HepG2 (cell line): ENCODE data around the gene UBE2E1. TPM values are rescaled to one million over a fixed set of nuclear protein-coding genes. Genes with fewer than 3 reads are reported as not detected.

Source experiments
- ARNT2 ChIP-seq: sonication (generic); formaldehyde crosslinking; IDR thresholded peaks from 2 replicates; pipeline ENCODE4 v1.8.0; 2022; ENCODE audit warnings: mild to moderate bottlenecking, low read depth, missing genetic modification reagents, moderate library complexity
- CHCHD3 ChIP-seq: sonication (generic); formaldehyde crosslinking; IDR thresholded peaks from 2 replicates; pipeline ENCODE4 v1.8.0; 2022; ENCODE audit warnings: mild to moderate bottlenecking, missing genetic modification reagents, moderate library complexity
- FOXA3 ChIP-seq: IDR thresholded peaks from 2 replicates; pipeline ENCODE4 v1.6.1; 2016; ENCODE audit warnings: missing genetic modification reagents, missing compliant biosample characterization
- GATAD2A ChIP-seq: IDR thresholded peaks from 2 replicates; pipeline ENCODE4 v1.6.1; 2016
- MAZ ChIP-seq, 2 experiments: sonication (generic) in 1 of 2; formaldehyde crosslinking in 1 of 2; IDR thresholded peaks; 2 replicates each; pipeline versions ENCODE4 v1.5.0 to v1.6.1; 2012 to 2020; ENCODE audit warnings: low read depth in 2 of 2, mild to moderate bottlenecking in 2 of 2, borderline replicate concordance in 1 of 2, improper control_type of control experiment in 1 of 2, low read length in 1 of 2, missing genetic modification reagents in 1 of 2, moderate library complexity in 1 of 2
- MZF1 ChIP-seq: sonication (generic); formaldehyde crosslinking; IDR thresholded peaks from 2 replicates; pipeline ENCODE4 v1.8.1; 2023; ENCODE audit warnings: mild to moderate bottlenecking, missing genetic modification reagents, borderline replicate concordance
- SPEN ChIP-seq: sonication (generic); formaldehyde crosslinking; IDR thresholded peaks from 2 replicates; pipeline ENCODE4 v1.5.1; 2020; ENCODE audit warnings: low read depth, mild to moderate bottlenecking, missing genetic modification reagents
- TBX2 ChIP-seq: sonication (generic); formaldehyde crosslinking; IDR thresholded peaks from 2 replicates; pipeline ENCODE4 v1.5.0; 2020; ENCODE audit warnings: missing genetic modification reagents, mild to moderate bottlenecking, borderline replicate concordance
- ZNF292 ChIP-seq: sonication (generic); formaldehyde crosslinking; IDR thresholded peaks from 2 replicates; pipeline ENCODE4 v1.8.1; 2022; ENCODE audit warnings: mild to moderate bottlenecking, low read depth, missing genetic modification reagents, borderline replicate concordance
- ZNF501 ChIP-seq: sonication (generic); formaldehyde crosslinking; IDR thresholded peaks from 2 replicates; pipeline ENCODE4 v1.5.1; 2020; ENCODE audit warnings: mild to moderate bottlenecking, moderate library complexity, missing genetic modification reagents
- ZNF567 ChIP-seq: sonication (generic); formaldehyde crosslinking; IDR thresholded peaks from 2 replicates; pipeline ENCODE4 v1.8.1; 2023; ENCODE audit warnings: mild to moderate bottlenecking, missing genetic modification reagents, borderline replicate concordance
- ZNF749 ChIP-seq: sonication (generic); formaldehyde crosslinking; IDR thresholded peaks from 2 replicates; pipeline ENCODE4 v1.8.0; 2022; ENCODE audit warnings: mild to moderate bottlenecking, missing genetic modification reagents, moderate library complexity, borderline replicate concordance
- ZSCAN31 ChIP-seq: sonication (generic); formaldehyde crosslinking; IDR thresholded peaks from 2 replicates; pipeline ENCODE4 v1.5.0; 2020; ENCODE audit warnings: low read depth, mild to moderate bottlenecking, missing genetic modification reagents
- polyA plus RNA-seq, 8 experiments: library from polyadenylated mRNA; depleted of rRNA in 3 of 8; stranded (reverse) in 7 of 8; unstranded in 1 of 8; fragments of >200 nt; fragmentation: Illumina TruSeq in 4 of 8; extraction: Trizol in 4 of 8; gene quantifications; 2 replicates each; pipeline versions ENCODE4 v1.2.1 to v1.2.3, GENCODE V29; 2011 to 2016; ENCODE audit warnings: low read depth in 4 of 8, missing spikeins in 1 of 8, mixed read lengths in 1 of 8; ENCODE audit not compliant: insufficient read depth in 1 of 8
- total RNA-seq, 5 experiments: library from RNA; depleted of rRNA; stranded (reverse); fragments of >200 nt; fragmentation: Illumina TruSeq; extraction: Trizol; gene quantifications; 2 replicates each; pipeline ENCODE4 v1.2.3, GENCODE V29; 2016; ENCODE audit warnings: low read depth in 1 of 5
- TF ChIP-seq, protein P1 (sequence below): IDR thresholded peaks from 2 replicates; pipeline ENCODE4 v1.6.1; 2018; ENCODE audit warnings: missing genetic modification reagents
- TF ChIP-seq, protein P2 (sequence below): sonication (generic); formaldehyde crosslinking; IDR thresholded peaks from 2 replicates; pipeline ENCODE4 v1.4.0; 2020; ENCODE audit warnings: missing genetic modification reagents, borderline replicate concordance
- TF ChIP-seq, protein P3 (sequence below): sonication (generic); formaldehyde crosslinking; IDR thresholded peaks from 2 replicates; pipeline ENCODE4 v1.9.0; 2022; ENCODE audit warnings: missing genetic modification reagents, mild to moderate bottlenecking, borderline replicate concordance
- TF ChIP-seq, protein P4 (sequence below): IDR thresholded peaks from 2 replicates; pipeline ENCODE4 v1.4.0; 2020; ENCODE audit warnings: mild to moderate bottlenecking, missing genetic modification reagents

UBE2E1 gene
- total and polyA plus RNA-seq, 2 of the 13 experiments (the other 11 are each of a cell fraction or from before 2014, with no cell fraction given), result 55.4 to 61.8 TPM

DNA sequence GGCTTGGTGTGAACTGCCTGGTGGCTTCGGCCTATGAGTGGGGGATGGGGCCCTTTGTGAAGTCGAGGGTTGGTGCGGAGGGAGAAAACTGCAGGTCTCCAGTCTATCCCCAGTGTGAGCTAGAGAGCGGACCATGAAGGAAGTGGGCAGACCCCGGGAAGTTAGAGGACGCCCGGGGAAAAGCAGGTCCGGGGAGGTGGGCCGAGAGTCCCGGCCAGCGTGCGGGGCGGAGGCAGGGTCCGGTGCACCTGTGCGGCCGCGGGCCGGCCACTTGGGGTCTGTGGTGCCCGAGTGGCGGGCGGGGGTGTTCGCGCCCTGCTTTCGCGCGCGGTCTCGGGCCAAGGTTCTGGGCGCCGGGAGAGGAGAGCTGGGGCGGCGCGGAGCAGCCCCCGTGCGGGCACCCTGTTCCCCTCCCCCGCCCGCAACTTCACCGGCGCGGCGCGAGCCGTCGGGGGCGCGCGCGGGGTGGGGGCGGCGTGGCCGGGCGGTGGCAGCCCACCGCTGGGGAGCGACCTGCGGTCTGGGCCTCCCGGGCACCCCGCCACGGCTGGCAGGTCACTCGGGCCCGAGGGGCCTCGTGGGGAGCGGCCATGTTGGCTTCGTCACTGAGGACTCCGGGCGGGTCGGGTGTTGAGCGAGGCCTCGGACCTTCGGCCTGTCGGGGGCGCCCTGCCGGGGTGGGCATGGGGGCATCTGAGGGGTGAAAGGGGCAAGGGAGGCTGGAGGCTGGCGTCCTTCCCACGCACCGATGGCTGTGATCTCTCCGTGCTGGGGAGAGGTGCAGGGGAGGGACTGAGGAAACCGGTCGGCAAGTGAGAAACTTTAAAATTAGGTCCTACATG is 4.8 kb downstream of the UBE2E1 start (continued):
- TF ChIP-seq ZSCAN31 (CRISPR knock-in tag) (0 out of 2 replicates have a peak, but pooled peaks have one; percentile 4), ZNF567 (0 out of 2 replicates have a peak, but pooled peaks have one; percentile 29), MZF1 (CRISPR knock-in tag) (no peak), FOXA3 (CRISPR knock-in tag) (0 out of 2 replicates have a peak, but pooled peaks have one; percentile 6), SPEN (no peak), GATAD2A (CRISPR knock-in tag) (peak; percentile 43), CHCHD3 (no peak), ZNF749 (0 out of 2 replicates have a peak, but pooled peaks have one; percentile 12), TBX2 (CRISPR knock-in tag) (peak; percentile 26; the same call in 1 of the 2 replicates), ZNF292 (CRISPR knock-in tag) (0 out of 2 replicates have a peak, but pooled peaks have one; percentile 21), MAZ (IDR thresholded peaks at IDR 0.05; ENCODE audit: borderline replicate concordance, low read depth, low read length) (peak; percentile 44; the same call in 1 of the 2 replicates), MAZ (CRISPR knock-in tag; IDR thresholded peaks at IDR 0.05; ENCODE audit: low read depth) (peak; percentile 55; the same call in 1 of the 2 replicates), ZNF501 (CRISPR knock-in tag) (0 out of 2 replicates have a peak, but pooled peaks have one; percentile 53), ARNT2 (CRISPR knock-in tag) (peak; percentile 35; the same call in 1 of the 2 replicates)
- TF ChIP-seq, protein P1, sequence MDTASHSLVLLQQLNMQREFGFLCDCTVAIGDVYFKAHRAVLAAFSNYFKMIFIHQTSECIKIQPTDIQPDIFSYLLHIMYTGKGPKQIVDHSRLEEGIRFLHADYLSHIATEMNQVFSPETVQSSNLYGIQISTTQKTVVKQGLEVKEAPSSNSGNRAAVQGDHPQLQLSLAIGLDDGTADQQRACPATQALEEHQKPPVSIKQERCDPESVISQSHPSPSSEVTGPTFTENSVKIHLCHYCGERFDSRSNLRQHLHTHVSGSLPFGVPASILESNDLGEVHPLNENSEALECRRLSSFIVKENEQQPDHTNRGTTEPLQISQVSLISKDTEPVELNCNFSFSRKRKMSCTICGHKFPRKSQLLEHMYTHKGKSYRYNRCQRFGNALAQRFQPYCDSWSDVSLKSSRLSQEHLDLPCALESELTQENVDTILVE (CRISPR knock-in tag), result 0 out of 2 replicates have a peak, but pooled peaks have one; percentile 24
- TF ChIP-seq, protein P2, sequence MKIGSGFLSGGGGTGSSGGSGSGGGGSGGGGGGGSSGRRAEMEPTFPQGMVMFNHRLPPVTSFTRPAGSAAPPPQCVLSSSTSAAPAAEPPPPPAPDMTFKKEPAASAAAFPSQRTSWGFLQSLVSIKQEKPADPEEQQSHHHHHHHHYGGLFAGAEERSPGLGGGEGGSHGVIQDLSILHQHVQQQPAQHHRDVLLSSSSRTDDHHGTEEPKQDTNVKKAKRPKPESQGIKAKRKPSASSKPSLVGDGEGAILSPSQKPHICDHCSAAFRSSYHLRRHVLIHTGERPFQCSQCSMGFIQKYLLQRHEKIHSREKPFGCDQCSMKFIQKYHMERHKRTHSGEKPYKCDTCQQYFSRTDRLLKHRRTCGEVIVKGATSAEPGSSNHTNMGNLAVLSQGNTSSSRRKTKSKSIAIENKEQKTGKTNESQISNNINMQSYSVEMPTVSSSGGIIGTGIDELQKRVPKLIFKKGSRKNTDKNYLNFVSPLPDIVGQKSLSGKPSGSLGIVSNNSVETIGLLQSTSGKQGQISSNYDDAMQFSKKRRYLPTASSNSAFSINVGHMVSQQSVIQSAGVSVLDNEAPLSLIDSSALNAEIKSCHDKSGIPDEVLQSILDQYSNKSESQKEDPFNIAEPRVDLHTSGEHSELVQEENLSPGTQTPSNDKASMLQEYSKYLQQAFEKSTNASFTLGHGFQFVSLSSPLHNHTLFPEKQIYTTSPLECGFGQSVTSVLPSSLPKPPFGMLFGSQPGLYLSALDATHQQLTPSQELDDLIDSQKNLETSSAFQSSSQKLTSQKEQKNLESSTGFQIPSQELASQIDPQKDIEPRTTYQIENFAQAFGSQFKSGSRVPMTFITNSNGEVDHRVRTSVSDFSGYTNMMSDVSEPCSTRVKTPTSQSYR (CRISPR knock-in tag), result peak; percentile 89
- TF ChIP-seq, protein P3, sequence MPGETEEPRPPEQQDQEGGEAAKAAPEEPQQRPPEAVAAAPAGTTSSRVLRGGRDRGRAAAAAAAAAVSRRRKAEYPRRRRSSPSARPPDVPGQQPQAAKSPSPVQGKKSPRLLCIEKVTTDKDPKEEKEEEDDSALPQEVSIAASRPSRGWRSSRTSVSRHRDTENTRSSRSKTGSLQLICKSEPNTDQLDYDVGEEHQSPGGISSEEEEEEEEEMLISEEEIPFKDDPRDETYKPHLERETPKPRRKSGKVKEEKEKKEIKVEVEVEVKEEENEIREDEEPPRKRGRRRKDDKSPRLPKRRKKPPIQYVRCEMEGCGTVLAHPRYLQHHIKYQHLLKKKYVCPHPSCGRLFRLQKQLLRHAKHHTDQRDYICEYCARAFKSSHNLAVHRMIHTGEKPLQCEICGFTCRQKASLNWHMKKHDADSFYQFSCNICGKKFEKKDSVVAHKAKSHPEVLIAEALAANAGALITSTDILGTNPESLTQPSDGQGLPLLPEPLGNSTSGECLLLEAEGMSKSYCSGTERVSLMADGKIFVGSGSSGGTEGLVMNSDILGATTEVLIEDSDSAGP (CRISPR knock-in tag), result peak; percentile 60; the same call in 1 of the 2 replicates
- TF ChIP-seq, protein P4, sequence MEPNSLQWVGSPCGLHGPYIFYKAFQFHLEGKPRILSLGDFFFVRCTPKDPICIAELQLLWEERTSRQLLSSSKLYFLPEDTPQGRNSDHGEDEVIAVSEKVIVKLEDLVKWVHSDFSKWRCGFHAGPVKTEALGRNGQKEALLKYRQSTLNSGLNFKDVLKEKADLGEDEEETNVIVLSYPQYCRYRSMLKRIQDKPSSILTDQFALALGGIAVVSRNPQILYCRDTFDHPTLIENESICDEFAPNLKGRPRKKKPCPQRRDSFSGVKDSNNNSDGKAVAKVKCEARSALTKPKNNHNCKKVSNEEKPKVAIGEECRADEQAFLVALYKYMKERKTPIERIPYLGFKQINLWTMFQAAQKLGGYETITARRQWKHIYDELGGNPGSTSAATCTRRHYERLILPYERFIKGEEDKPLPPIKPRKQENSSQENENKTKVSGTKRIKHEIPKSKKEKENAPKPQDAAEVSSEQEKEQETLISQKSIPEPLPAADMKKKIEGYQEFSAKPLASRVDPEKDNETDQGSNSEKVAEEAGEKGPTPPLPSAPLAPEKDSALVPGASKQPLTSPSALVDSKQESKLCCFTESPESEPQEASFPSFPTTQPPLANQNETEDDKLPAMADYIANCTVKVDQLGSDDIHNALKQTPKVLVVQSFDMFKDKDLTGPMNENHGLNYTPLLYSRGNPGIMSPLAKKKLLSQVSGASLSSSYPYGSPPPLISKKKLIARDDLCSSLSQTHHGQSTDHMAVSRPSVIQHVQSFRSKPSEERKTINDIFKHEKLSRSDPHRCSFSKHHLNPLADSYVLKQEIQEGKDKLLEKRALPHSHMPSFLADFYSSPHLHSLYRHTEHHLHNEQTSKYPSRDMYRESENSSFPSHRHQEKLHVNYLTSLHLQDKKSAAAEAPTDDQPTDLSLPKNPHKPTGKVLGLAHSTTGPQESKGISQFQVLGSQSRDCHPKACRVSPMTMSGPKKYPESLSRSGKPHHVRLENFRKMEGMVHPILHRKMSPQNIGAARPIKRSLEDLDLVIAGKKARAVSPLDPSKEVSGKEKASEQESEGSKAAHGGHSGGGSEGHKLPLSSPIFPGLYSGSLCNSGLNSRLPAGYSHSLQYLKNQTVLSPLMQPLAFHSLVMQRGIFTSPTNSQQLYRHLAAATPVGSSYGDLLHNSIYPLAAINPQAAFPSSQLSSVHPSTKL (CRISPR knock-in tag), result peak; percentile 42; the same call in 1 of the 2 replicates
